Measurements from ENCODE around the gene CLEC1A. TPM values are rescaled to one million over a fixed set of nuclear protein-coding genes. Genes with fewer than 3 reads are reported as not detected.

The CLEC1A gene
- total and polyA plus RNA-seq, 12 donors, result 1.2 to 6.6 (median 2.9) TPM

GRCh38 chr12:10113920-10114319 lies 15.1 kb upstream of the CLEC1A start:
- intact Hi-C loops (cut with DNase I), result no loop called here
- Histone ChIP-seq H3K27ac (no peak overlapping the region), H3K36me3 (peaks cover 0 to 20% (median 0%) of the 10 kb centered on the region in 9 donors), H3K4me1 (no peaks in the 10 kb centered on the region), H3K9me3 (peaks cover 0 to 7% (median 0%) of the 10 kb centered on the region in 11 donors), H3K27me3 (no peaks in the 10 kb centered on the region), H3K4me3 (no peak overlapping the region)
- DNase-seq (no peak), ATAC-seq (no peak)
- no peak for TF ChIP-seq CTCF (IDR thresholded peaks at IDR 0.05)
- WGBS, 2 donors, result 54 to 62% methylated on average over 1 of the region's 1 CpG

GRCh38 chr12:10113075-10113474 lies 14.3 kb upstream of the CLEC1A start:
- 96 to 97% methylated on average over 1 of the region's 1 CpG for WGBS, 2 donors
- H3K4me1 ChIP-seq, result no peaks in the 10 kb centered on the region

GRCh38 chr12:10111451-10111850 lies 12.7 kb upstream of the CLEC1A start:
- intact Hi-C loops (cut with DNase I), result no loop called here
- ATAC-seq (no peak), DNase-seq (no peak)
- peaks cover 0 to under 1% (median 0%) of the 10 kb centered on the region in 9 donors for H3K36me3 ChIP-seq
- H3K9me3 ChIP-seq, result peaks cover 0 to 7% (median 0%) of the 10 kb centered on the region in 11 donors
- no peaks in the 10 kb centered on the region for H3K4me1 ChIP-seq
- 86 to 87% methylated on average over 38 of the region's 38 CpGs for WGBS, 2 donors
- no peaks in the 10 kb centered on the region for H3K27me3 ChIP-seq
- TF ChIP-seq CTCF (IDR thresholded peaks at IDR 0.05), result no peak
- H3K27ac ChIP-seq, result no peak overlapping the region
- H3K4me3 ChIP-seq, result no peak overlapping the region

More at GRCh38 chr12:10113075-10113474, 14.3 kb upstream of the CLEC1A start:
- ATAC-seq, result no peak
- intact Hi-C loops (cut with DNase I), result no loop called here
- H3K36me3 ChIP-seq, result peaks cover 0 to 15% (median 0%) of the 10 kb centered on the region in 9 donors
- H3K9me3 ChIP-seq, result peaks cover 0 to 7% (median 0%) of the 10 kb centered on the region in 11 donors
- no peak overlapping the region for H3K27ac ChIP-seq
- no peak for DNase-seq
- H3K27me3 ChIP-seq, result no peaks in the 10 kb centered on the region
- no peak for TF ChIP-seq CTCF (IDR thresholded peaks at IDR 0.05)
- no peak overlapping the region for H3K4me3 ChIP-seq

- intact Hi-C loops (cut with DNase I), result no loop called here
- ATAC-seq (no peak), DNase-seq (no peak)
- H3K36me3 ChIP-seq, result no peaks in the 10 kb centered on the region
- WGBS, 2 donors, result 91 to 94% methylated on average over 2 of the region's 2 CpGs
- no peak for TF ChIP-seq CTCF (IDR thresholded peaks at IDR 0.05)
- no peaks in the 10 kb centered on the region for H3K4me1 ChIP-seq
- peaks cover 0 to 7% (median 0%) of the 10 kb centered on the region in 11 donors for H3K9me3 ChIP-seq
- H3K27me3 ChIP-seq, result no peaks in the 10 kb centered on the region
- H3K27ac ChIP-seq, result no peak overlapping the region
- no peak overlapping the region for H3K4me3 ChIP-seq
Observed at GRCh38 chr12:10110256-10110844, 11.6 kb upstream of the CLEC1A start.

All from heart right ventricle (tissue), 16 donors.